Endodermal cell (in vitro differentiated cells): ENCODE results near the gene GDF2. TPM values are rescaled to one million over a fixed set of nuclear protein-coding genes. Genes with fewer than 3 reads are reported as not detected.

ENCODE experiments used
- DNase-seq: peaks from one replicate; pipeline ENCODE4 v3.0.0-alpha.2; 2017
- H3K27ac ChIP-seq: 2 replicates; pipeline ENCODE4 v1.5.1; 2013; ENCODE audit warnings: mild to moderate bottlenecking, low read depth, low read length, moderate library complexity
- H3K27me3 ChIP-seq: 2 replicates; pipeline ENCODE4 v1.6.1; 2013; ENCODE audit warnings: mild to moderate bottlenecking, low read length, moderate library complexity; ENCODE audit not compliant: insufficient read depth, control insufficient read depth, poor library complexity, severe bottlenecking
- H3K36me3 ChIP-seq: 2 replicates; pipeline ENCODE4 v1.7.0; 2013; ENCODE audit warnings: mild to moderate bottlenecking, low read length, moderate library complexity; ENCODE audit not compliant: control insufficient read depth, insufficient read depth
- H3K4me1 ChIP-seq: one replicate; pipeline ENCODE4 v1.7.0; 2013; ENCODE audit warnings: low read length; ENCODE audit not compliant: control insufficient read depth, insufficient read depth
- H3K4me3 ChIP-seq: 2 replicates; pipeline ENCODE4 v1.5.1; 2013; ENCODE audit warnings: mild to moderate bottlenecking, low read length, moderate library complexity
- H3K9ac ChIP-seq: 2 replicates; pipeline ENCODE4 v1.6.1; 2013; ENCODE audit warnings: mild to moderate bottlenecking, low read length, moderate library complexity; ENCODE audit not compliant: poor library complexity, severe bottlenecking; ENCODE audit errors: extremely low read depth
- H3K9me3 ChIP-seq: 2 replicates; pipeline ENCODE4 v1.6.1; 2013; ENCODE audit warnings: mild to moderate bottlenecking, low read length, moderate library complexity; ENCODE audit not compliant: control insufficient read depth
- H3K27ac Mint-ChIP-seq: 2 replicates; pipeline ENCODE4 v1.8.0; 2020; ENCODE audit warnings: mixed read lengths
- H3K27me3 Mint-ChIP-seq: 2 replicates; pipeline ENCODE4 v1.8.0; 2021; ENCODE audit warnings: mild to moderate bottlenecking, mixed read lengths; ENCODE audit not compliant: insufficient read depth
- H3K36me3 Mint-ChIP-seq: 2 replicates; pipeline ENCODE4 v1.8.0; 2020; ENCODE audit warnings: low read depth, mixed read lengths
- H3K4me1 Mint-ChIP-seq: 2 replicates; pipeline ENCODE4 v1.8.0; 2020; ENCODE audit warnings: mixed read lengths
- H3K4me3 Mint-ChIP-seq: 2 replicates; pipeline ENCODE4 v1.8.0; 2020; ENCODE audit warnings: mild to moderate bottlenecking, moderate library complexity, mixed read lengths
- H3K9me3 Mint-ChIP-seq: 2 replicates; pipeline ENCODE4 v1.8.0; 2020; ENCODE audit warnings: mild to moderate bottlenecking, mixed read lengths
- CTCF ChIP-seq: fragments of 200-600 bp; sonication (generic); conservative IDR thresholded peaks from 2 replicates; pipeline ENCODE4 v1.5.0; 2021; ENCODE audit warnings: antibody characterized with exemption, mild to moderate bottlenecking
- WGBS, 2 experiments: methylation state at CpG; one replicate each; pipeline versions ENCODE4 v1.1.5 to v1.1.7; 2013; ENCODE audit warnings: missing lambda C conversion rate in 2 of 2, mixed read lengths in 1 of 2; ENCODE audit not compliant: insufficient coverage in 1 of 2, insufficient read length in 1 of 2; 5-methylcytosine and 5-hydroxymethylcytosine counted together
- total RNA-seq, 2 donors: library from RNA; stranded (reverse); fragmentation: NEBNext Ultra II Directional in 1 of 2; extraction: Animal tissue kit (Norgen Biotek cat#: 25700) in 1 of 2; gene quantifications; 2 replicates in 1 of 2; 3 replicates in 1 of 2; pipeline ENCODE4 v1.2.1, GENCODE V29; 2021

Gene GDF2
- total RNA-seq, 2 donors from 2014 or later = not detected

GRCh38 chr10:47376522-47377220 is 54.4 kb downstream of the GDF2 start:
- peak; percentile 29 for DNase-seq
- H3K27ac ChIP-seq = no peak overlapping the region
- peaks cover 26% of the 10 kb centered on the region for H3K27me3 Mint-ChIP-seq
- H3K36me3 Mint-ChIP-seq = no peaks in the 10 kb centered on the region
- H3K4me1 Mint-ChIP-seq = peaks cover 5% of the 10 kb centered on the region
- no peak overlapping the region for H3K9ac ChIP-seq
- no peak for TF ChIP-seq CTCF
- no peaks in the 10 kb centered on the region for H3K4me1 ChIP-seq
- no peaks in the 10 kb centered on the region for H3K9me3 Mint-ChIP-seq
- no peaks in the 10 kb centered on the region for H3K9me3 ChIP-seq
- H3K4me3 ChIP-seq = no peak overlapping the region
- no peak overlapping the region for H3K27ac Mint-ChIP-seq
- 93 to 94% methylated on average over 5 to 10 of the region's 10 CpGs for WGBS, 2 experiments
- no peaks in the 10 kb centered on the region for H3K36me3 ChIP-seq
- H3K4me3 Mint-ChIP-seq = no peak overlapping the region
- H3K27me3 ChIP-seq = peaks cover 25% of the 10 kb centered on the region

Other genes with a start within 250 kb of the GDF2 start
- not detected for gene GDF10, start 22.3 kb upstream of the GDF2 start, total RNA-seq
- not detected for gene RBP3, start 25.9 kb downstream of the GDF2 start, total RNA-seq
- 1 to 10 TPM in 1 of 2 donors, under 1 TPM in 1; 0.53 to 1.2 TPM for gene ZNF488, start 61.8 kb downstream of the GDF2 start, total RNA-seq
- under 1 TPM; 0.33 to 0.37 TPM for gene ANXA8, start 161.7 kb downstream of the GDF2 start, total RNA-seq
- not detected for gene FAM25G, start 169.2 kb downstream of the GDF2 start, total RNA-seq
- 10 to 100 TPM; 14.4 to 17.0 TPM for gene AGAP9, start 201.2 kb downstream of the GDF2 start, total RNA-seq